Skeletal muscle satellite cell (primary cell): ENCODE results near the gene MPRIP.

ENCODE experiments used
- H3K27me3 ChIP-seq: 2 replicates; pipeline ENCODE4 v1.7.0; 2013; ENCODE audit warnings: low read length; ENCODE audit not compliant: control insufficient read depth, insufficient read depth
- H3K36me3 ChIP-seq: 2 replicates; pipeline ENCODE4 v1.7.0; 2013; ENCODE audit warnings: mild to moderate bottlenecking, control low read depth, low read length; ENCODE audit not compliant: insufficient read depth
- H3K4me1 ChIP-seq: 2 replicates; pipeline ENCODE4 v1.7.0; 2013; ENCODE audit warnings: low read length; ENCODE audit not compliant: control insufficient read depth, insufficient read depth
- H3K4me2 ChIP-seq: 2 replicates; pipeline ENCODE4 v1.7.0; 2013; ENCODE audit warnings: mild to moderate bottlenecking, low read length
- H3K4me3 ChIP-seq: 2 replicates; pipeline ENCODE4 v1.7.0; 2013; ENCODE audit warnings: low read length
- H3K9ac ChIP-seq: 2 replicates; pipeline ENCODE4 v1.7.0; 2013; ENCODE audit warnings: mild to moderate bottlenecking, low read depth, low read length, moderate library complexity
- H3K9me3 ChIP-seq: replicated peaks from 2 replicates; pipeline ENCODE4 v1.7.0; 2013; ENCODE audit warnings: mild to moderate bottlenecking, control low read depth, low read length

The MPRIP gene

DNA sequence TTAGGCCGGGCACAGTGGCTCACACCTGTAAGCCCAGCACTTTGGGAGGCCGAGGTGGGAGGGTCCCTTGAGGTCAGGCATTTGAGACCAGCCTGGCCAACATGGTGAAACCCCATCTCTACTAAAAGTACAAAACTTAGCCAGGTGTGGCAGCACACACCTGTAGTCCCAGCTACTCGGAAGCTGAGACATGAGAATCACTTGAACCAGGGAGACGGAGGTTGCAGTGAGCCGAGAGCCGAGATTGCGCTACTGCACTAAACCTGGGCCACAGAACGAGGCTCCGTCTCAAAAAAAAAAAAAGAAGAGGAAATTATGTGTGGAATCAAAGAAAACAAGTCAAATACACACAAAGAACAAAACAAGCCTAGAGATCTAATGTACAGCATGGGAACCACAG lies 16.1 kb upstream of the MPRIP start:
- no peak overlapping the region for H3K4me3 ChIP-seq
- H3K27me3 ChIP-seq: no peaks in the 10 kb centered on the region
- peaks cover 51% of the 10 kb centered on the region for H3K4me1 ChIP-seq

DNA sequence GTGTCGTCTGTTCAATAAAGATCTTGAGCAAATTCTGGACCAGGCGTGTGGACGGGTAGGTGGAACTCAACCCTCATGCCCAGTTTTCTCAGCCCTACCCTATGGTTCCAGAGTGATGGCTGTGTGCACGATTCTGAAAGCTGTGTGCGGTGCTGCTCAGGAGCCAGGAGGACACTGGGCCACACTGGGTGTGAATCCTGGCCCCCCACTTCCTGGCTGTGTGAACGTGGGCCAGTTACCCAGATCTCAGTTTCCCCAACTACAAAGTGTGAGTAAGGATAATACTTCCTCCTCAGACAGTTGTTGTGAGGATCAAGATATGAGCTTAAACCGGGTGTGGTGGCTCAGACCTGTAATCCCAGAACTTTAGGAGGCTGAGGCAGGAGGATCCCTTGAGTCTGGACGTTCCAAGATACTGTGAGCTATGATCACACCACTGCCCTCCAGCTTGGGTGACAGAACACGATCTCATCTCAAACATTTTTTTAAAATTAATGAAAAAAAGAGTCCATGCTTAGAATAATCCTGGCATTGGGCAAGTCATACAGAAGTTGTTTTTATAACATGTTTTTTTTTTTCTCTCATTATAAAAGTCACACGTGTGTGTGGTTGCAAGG lies 14.7 kb upstream of the MPRIP start:
- no peak overlapping the region for H3K4me3 ChIP-seq
- H3K4me1 ChIP-seq: peaks cover 54% of the 10 kb centered on the region
- peak overlapping the region; percentile 67 for H3K4me2 ChIP-seq
- H3K27me3 ChIP-seq: no peaks in the 10 kb centered on the region
- H3K9ac ChIP-seq: peak overlapping the region; percentile 13
- H3K36me3 ChIP-seq: no peaks in the 10 kb centered on the region
- H3K9me3 ChIP-seq: no peaks in the 10 kb centered on the region

More for the DNA sequence above, 16.1 kb upstream of the MPRIP start:
- no peak overlapping the region for H3K9ac ChIP-seq
- H3K4me2 ChIP-seq: no peak overlapping the region
- no peaks in the 10 kb centered on the region for H3K36me3 ChIP-seq
- H3K9me3 ChIP-seq: no peaks in the 10 kb centered on the region

DNA sequence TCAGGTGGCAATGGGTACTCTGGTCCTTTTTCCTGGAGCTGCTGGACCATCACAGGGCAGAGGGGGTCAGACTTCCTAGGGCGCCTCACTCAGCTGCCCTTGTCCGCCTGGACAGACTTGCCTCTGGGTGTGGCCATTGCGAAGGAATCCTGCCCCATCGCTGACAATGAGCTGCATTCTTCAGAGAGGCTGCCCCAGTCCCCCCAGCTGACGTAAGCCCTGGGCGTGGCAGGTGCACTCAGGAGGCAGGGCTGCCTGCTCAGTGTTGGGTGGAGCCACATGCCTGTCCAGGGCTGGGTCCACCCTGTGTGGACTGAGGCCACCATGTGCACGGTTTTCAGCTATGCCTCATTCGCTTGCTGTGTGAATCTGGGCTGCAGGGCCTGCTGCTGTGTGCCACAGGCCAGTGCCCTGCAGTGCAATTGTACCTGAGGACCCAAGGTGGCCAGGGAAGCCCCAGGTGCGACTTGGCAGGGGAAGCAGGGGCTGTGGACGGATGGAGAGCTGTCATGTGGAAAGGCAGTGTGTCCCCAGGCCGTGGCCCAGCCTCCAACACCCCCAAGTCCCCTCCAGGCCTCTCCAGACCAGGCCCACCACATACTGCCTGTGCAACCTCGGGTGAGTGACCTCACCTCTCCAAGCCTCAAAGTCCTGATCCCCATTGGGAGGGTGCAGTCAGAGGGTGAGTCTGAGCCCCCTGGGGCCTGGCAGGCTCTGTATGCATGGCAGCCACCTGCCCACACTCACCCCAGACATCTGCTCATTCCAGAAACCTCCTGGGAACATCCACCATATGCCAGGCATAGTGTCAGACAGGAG lies 14.0 kb upstream of the MPRIP start:
- H3K4me1 ChIP-seq: peaks cover 56% of the 10 kb centered on the region
- H3K4me3 ChIP-seq: peak overlapping the region; percentile 22
- H3K4me2 ChIP-seq: peak overlapping the region; percentile 67
- H3K9me3 ChIP-seq: no peaks in the 10 kb centered on the region
- H3K9ac ChIP-seq: peak overlapping the region; percentile 47
- H3K27me3 ChIP-seq: no peaks in the 10 kb centered on the region
- no peaks in the 10 kb centered on the region for H3K36me3 ChIP-seq

DNA sequence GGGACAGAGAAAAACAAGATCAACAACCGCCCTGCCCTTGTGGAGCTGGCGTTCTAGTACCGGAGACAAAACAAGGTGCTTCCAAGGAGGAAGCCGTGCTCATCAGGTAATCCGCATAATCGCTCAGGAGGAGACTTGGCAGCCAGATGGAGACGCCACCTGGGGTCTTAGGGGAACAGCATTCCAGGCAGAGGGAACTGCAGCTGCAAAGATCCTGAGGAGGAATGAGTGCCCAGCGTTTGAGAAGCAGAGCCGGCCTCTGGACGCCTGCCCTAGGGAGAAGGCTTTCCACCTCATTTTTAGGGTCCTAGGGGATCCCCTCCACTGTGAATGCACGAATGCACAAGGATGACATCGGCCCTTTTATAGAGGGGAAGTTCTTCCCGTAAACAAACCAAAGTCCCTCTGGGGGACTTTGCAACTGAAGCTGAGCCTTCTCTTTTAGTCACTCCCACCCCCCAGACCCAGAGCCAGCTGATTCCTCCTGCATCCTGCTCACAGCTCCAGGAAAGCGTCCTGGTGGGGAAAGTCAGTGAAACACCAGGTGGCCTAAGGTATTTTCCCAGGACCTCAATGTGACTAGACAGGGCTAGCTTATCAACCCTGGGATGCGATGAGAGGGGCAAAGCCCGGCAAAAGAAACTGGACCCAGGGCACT lies 13.2 kb upstream of the MPRIP start:
- Histone ChIP-seq H3K9me3 (no peaks in the 10 kb centered on the region), H3K4me1 (peaks cover 63% of the 10 kb centered on the region), H3K9ac (peak overlapping the region; percentile 47), H3K4me3 (peak overlapping the region; percentile 22), H3K27me3 (no peaks in the 10 kb centered on the region), H3K36me3 (no peaks in the 10 kb centered on the region), H3K4me2 (peak overlapping the region; percentile 67)

DNA sequence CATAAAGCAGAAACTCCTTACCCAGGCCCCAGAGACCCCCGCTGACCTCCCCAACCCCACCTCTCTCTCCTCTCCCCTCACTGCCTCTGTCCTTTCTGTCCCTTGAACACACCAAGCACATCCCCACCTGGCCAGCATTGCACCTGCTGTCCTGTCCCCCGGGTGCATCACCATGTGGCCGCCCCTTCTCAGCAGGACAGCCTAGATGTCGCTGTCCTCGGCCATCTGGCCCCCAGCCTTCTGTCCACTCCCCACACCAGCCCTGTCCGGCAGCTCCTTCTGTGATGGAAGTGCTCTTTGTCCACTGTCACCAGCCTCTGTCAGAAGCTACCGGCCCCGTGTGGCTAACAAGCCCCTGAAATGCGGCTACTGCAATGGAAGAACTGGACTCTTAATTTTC lies 12.3 kb upstream of the MPRIP start:
- Histone ChIP-seq H3K9me3 (no peaks in the 10 kb centered on the region), H3K4me1 (peaks cover 69% of the 10 kb centered on the region), H3K36me3 (no peaks in the 10 kb centered on the region), H3K9ac (no peak overlapping the region), H3K4me3 (no peak overlapping the region), H3K4me2 (no peak overlapping the region), H3K27me3 (no peaks in the 10 kb centered on the region)

DNA sequence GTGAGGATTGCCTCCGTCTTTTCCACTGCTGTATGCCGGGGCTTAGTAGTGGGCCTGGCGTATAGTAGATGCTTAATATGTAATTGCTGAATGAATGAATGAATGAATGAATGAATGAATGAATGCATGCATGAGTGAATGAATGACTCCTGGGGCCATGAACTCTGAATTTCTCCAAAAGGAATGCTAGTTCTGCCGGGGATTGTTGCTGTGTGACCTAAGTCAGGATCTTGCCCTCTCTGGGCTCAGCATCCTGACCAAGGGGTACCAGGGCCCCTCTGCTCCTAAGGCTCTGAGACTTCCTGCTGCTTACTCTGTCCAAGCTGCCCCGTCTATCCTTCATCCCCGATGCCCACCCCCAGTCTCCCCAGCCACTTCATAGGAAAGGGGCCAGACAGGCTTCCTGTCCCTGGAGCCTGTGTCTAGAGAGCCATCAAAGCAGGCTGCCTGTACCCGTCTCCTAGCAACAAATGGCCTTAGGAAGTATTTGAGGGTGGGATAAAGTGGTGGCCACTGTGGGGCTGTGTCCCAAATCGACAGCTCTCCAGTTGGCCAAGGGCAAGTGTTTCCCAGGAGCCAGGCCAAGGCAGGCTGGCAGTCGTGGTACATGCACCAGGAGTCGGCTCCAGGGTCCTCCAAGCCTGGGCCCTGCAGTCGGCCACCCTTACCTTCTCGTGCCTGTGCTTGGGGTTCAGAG lies 11.6 kb upstream of the MPRIP start:
- Histone ChIP-seq H3K9me3 (no peaks in the 10 kb centered on the region), H3K4me3 (no peak overlapping the region), H3K4me2 (no peak overlapping the region), H3K9ac (peak overlapping the region; percentile 21), H3K36me3 (no peaks in the 10 kb centered on the region), H3K4me1 (peaks cover 73% of the 10 kb centered on the region), H3K27me3 (no peaks in the 10 kb centered on the region)

DNA sequence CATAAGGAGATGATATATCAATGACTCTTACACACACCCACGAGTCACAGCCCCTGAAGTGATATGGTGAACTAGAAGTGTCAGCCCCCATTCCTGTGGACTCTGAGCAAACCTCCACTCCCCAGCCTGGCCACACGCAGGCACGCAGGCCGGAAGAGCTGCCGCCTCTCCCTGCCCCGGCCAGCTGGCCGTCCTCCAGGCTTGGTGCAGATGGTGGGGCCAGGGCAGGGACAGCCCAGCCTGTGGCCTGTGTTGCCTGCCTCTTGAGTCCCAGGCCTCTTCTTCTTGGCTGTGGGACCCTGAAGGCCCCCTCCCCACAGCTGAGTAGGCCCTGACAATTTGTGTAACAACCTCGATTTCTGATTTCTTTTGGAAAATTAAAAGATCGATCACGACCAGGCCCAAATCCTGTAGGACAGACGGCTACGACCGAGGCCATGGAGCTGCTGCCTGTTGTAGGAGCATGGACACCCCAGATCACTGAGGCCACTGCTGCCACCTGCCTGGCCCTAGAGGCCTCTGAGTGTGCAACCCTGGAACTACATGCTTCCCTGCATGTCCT lies 10.0 kb upstream of the MPRIP start:
- Histone ChIP-seq H3K36me3 (no peaks in the 10 kb centered on the region), H3K4me1 (peaks cover 88% of the 10 kb centered on the region), H3K4me3 (peak overlapping the region; percentile 25), H3K9me3 (no peaks in the 10 kb centered on the region), H3K4me2 (peak overlapping the region; percentile 63), H3K27me3 (no peaks in the 10 kb centered on the region), H3K9ac (peak overlapping the region; percentile 68)

DNA sequence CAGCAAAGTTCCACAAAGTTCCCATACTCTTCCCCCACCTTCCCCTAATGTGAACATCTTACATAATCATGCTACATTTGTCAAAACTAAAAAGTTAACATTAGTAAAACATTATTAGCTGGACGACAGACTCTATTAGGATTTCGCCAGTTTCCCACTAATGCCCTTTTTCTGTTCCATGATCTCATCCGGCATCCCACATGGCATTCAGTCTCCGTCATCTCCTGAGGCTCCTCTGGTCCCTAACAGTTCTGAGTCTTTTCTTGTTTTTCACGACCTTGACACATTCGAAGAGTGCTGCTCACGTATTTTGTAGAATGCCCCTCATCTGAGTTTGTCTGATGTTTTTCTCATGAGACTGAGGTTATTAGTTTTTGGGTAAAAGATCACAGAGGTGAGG lies 8.8 kb upstream of the MPRIP start:
- H3K4me1 ChIP-seq: peaks cover 83% of the 10 kb centered on the region
- no peak overlapping the region for H3K4me3 ChIP-seq
- peak overlapping the region; percentile 3 for H3K9ac ChIP-seq
- no peaks in the 10 kb centered on the region for H3K27me3 ChIP-seq
- no peaks in the 10 kb centered on the region for H3K9me3 ChIP-seq
- H3K4me2 ChIP-seq: no peak overlapping the region
- H3K36me3 ChIP-seq: no peaks in the 10 kb centered on the region

DNA sequence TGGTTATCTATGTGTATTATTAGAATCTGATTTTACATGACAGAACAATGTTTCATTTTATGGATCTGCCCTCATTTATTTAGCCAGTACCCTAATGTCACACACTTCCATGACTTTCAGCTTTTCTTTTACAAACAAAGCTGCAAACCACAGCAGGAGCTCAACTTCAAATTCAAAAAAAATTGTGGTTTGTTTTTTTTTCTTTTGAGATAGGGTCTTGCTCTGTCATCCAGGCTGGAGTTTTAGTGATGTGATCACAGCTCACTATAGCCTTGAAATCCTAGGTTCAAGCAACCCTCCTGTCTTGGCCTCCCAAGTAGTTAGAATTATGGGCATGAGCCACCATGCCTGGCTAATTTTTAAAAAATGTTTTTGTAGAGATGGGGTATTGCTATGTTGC lies 8.2 kb upstream of the MPRIP start:
- no peaks in the 10 kb centered on the region for H3K36me3 ChIP-seq
- no peaks in the 10 kb centered on the region for H3K27me3 ChIP-seq
- H3K9ac ChIP-seq: peak overlapping the region; percentile 3
- H3K4me1 ChIP-seq: peaks cover 80% of the 10 kb centered on the region
- no peaks in the 10 kb centered on the region for H3K9me3 ChIP-seq
- H3K4me2 ChIP-seq: no peak overlapping the region
- H3K4me3 ChIP-seq: no peak overlapping the region

DNA sequence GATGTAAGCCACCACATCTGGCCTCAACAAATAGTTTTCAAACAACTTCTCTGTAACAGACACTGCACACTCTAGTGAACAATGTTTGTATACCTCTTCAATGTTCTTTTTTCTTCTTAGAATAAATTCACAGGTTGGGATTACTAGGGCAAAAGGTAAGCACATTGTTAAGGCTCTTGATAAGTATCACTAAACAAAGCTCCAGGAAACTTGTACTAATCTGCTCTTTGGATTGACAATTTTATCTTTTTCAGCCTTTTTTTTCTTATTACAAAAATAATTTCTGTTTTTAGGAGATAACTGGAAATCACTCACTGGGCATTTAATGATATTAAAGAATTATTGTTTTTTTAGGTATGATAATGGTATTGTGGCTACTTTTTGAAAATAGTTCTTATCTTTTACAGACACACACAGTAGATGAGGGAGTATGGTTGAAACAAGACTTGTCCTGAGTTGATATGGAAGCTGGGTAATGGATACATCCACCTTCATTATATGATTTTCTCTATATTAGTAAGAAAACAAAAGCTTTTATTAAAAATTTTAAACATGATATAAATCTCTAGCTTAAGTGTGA lies 7.7 kb upstream of the MPRIP start:
- peaks cover 74% of the 10 kb centered on the region for H3K4me1 ChIP-seq
- H3K9ac ChIP-seq: no peak overlapping the region
- no peak overlapping the region for H3K4me2 ChIP-seq
- no peaks in the 10 kb centered on the region for H3K27me3 ChIP-seq
- no peak overlapping the region for H3K4me3 ChIP-seq
- no peaks in the 10 kb centered on the region for H3K36me3 ChIP-seq
- no peaks in the 10 kb centered on the region for H3K9me3 ChIP-seq

DNA sequence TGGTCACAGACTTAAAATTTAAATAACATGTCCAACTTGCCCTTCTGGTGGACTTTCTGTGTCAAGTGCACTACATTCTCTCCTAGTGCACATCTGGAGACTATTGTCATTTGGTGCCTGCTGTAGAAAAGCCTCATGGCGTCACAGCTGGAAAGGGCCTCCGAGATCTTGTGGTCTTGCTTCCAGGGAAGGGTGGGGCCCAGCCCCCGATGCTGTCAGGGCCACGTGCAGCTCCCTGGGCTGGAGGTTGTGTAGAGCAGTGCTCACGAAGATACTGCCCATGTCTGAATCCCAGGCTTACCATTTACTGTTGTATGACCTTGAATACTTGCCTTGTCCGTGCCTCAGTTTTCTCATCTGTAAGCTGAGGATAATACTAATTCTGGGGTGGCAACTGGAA lies 6.8 kb upstream of the MPRIP start:
- H3K27me3 ChIP-seq: no peaks in the 10 kb centered on the region
- H3K36me3 ChIP-seq: no peaks in the 10 kb centered on the region
- no peak overlapping the region for H3K4me2 ChIP-seq
- peak overlapping the region; percentile 59 for H3K9ac ChIP-seq
- H3K4me1 ChIP-seq: peaks cover 65% of the 10 kb centered on the region
- no peaks in the 10 kb centered on the region for H3K9me3 ChIP-seq
- H3K4me3 ChIP-seq: no peak overlapping the region
